ENCODE measurements around the gene ERLIN1. TPM values are rescaled to one million over a fixed set of nuclear protein-coding genes. Genes with fewer than 3 reads are reported as not detected.

ERLIN1 gene
- total RNA-seq, 1 experiment from 2014 or later, result 79.8 TPM

- POLR2A ChIA-PET, result no interaction called here
- intact Hi-C loops (cut with micrococcal nuclease; ENCODE audit: unreplicated experiment) (no loop called here), in situ Hi-C loops (cut with HindIII; ENCODE audit: low pct_unique_long_range_greater_than_20kb, low sequenced_read_pairs) (no loop called here)
- no peaks in the 10 kb centered on the region for H3K4me1 ChIP-seq (ENCODE audit: control insufficient read depth, insufficient read depth, low read length)
- no peaks in the 10 kb centered on the region; the same call in 1 of the 2 replicates for H3K9me3 ChIP-seq (ENCODE audit: control insufficient read depth, insufficient read depth, low read depth, low read length)
- H3K27me3 ChIP-seq (ENCODE audit: control insufficient read depth, insufficient read depth, low read length), result no peaks in the 10 kb centered on the region; the same call in 1 of the 2 replicates
- DNase-seq (ENCODE audit: low read depth, low spot score) (no peak), ATAC-seq (no peak)
- BruUV-seq (replicated peaks), result no TSS peak
- no peaks in the 10 kb centered on the region for H3K36me3 ChIP-seq (ENCODE audit: control insufficient read depth, insufficient read depth, low read length)
- H3K27ac ChIP-seq (ENCODE audit: low read length), result no peak overlapping the region
- CTCF ChIA-PET, result no interaction called here
- TF ChIP-seq SIN3A (IDR thresholded peaks at IDR 0.05; ENCODE audit: borderline replicate concordance, insufficient read depth, low read depth, low read length), result no peak
- no peak for TF ChIP-seq TCF7L2 (IDR thresholded peaks at IDR 0.05; ENCODE audit: low read depth, low read length)
- no peak for TF ChIP-seq POLR2AphosphoS5 (IDR thresholded peaks at IDR 0.05; ENCODE audit: low read depth, low read length)
- no peak for TF ChIP-seq CTCF (IDR thresholded peaks at IDR 0.05)
- H3K4me3 ChIP-seq (ENCODE audit: low read depth in 2 of 2, low read length in 2 of 2), result no peak overlapping the region
These were observed 46.8 kb downstream of the ERLIN1 start for GRCh38 chr10:100138921-100139496.

GRCh38 chr10:100135486-100135885 is 50.3 kb downstream of the ERLIN1 start:
- no peak for ATAC-seq

More at GRCh38 chr10:100135486-100135885, 50.3 kb downstream of the ERLIN1 start:
- no peak overlapping the region for H3K4me3 ChIP-seq (ENCODE audit: low read depth in 2 of 2, low read length in 2 of 2)
- no TSS peak for BruUV-seq (replicated peaks)
- H3K27ac ChIP-seq (ENCODE audit: low read length), result no peak overlapping the region
- no peaks in the 10 kb centered on the region for H3K27me3 ChIP-seq (ENCODE audit: control insufficient read depth, insufficient read depth, low read length)
- no peaks in the 10 kb centered on the region for H3K36me3 ChIP-seq (ENCODE audit: control insufficient read depth, insufficient read depth, low read length)
- ChIA-PET POLR2A (no interaction called here), CTCF (no interaction called here)
- no peak for DNase-seq (ENCODE audit: low read depth, low spot score)
- TF ChIP-seq, protein P1, sequence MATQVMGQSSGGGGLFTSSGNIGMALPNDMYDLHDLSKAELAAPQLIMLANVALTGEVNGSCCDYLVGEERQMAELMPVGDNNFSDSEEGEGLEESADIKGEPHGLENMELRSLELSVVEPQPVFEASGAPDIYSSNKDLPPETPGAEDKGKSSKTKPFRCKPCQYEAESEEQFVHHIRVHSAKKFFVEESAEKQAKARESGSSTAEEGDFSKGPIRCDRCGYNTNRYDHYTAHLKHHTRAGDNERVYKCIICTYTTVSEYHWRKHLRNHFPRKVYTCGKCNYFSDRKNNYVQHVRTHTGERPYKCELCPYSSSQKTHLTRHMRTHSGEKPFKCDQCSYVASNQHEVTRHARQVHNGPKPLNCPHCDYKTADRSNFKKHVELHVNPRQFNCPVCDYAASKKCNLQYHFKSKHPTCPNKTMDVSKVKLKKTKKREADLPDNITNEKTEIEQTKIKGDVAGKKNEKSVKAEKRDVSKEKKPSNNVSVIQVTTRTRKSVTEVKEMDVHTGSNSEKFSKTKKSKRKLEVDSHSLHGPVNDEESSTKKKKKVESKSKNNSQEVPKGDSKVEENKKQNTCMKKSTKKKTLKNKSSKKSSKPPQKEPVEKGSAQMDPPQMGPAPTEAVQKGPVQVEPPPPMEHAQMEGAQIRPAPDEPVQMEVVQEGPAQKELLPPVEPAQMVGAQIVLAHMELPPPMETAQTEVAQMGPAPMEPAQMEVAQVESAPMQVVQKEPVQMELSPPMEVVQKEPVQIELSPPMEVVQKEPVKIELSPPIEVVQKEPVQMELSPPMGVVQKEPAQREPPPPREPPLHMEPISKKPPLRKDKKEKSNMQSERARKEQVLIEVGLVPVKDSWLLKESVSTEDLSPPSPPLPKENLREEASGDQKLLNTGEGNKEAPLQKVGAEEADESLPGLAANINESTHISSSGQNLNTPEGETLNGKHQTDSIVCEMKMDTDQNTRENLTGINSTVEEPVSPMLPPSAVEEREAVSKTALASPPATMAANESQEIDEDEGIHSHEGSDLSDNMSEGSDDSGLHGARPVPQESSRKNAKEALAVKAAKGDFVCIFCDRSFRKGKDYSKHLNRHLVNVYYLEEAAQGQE (IDR thresholded peaks at IDR 0.05; ENCODE audit: insufficient read depth in 1 of 2, low read depth in 2 of 2, low read length in 1 of 2), result no peak
- TF ChIP-seq SIN3A (IDR thresholded peaks at IDR 0.05; ENCODE audit: borderline replicate concordance, insufficient read depth, low read depth, low read length) (no peak), CTCF (IDR thresholded peaks at IDR 0.05) (no peak), TCF7L2 (IDR thresholded peaks at IDR 0.05; ENCODE audit: low read depth, low read length) (no peak), POLR2AphosphoS5 (IDR thresholded peaks at IDR 0.05; ENCODE audit: low read depth, low read length) (no peak)
- in situ Hi-C loops (cut with HindIII; ENCODE audit: low pct_unique_long_range_greater_than_20kb, low sequenced_read_pairs) (no loop called here), intact Hi-C loops (cut with micrococcal nuclease; ENCODE audit: unreplicated experiment) (no loop called here)
- H3K9me3 ChIP-seq (ENCODE audit: control insufficient read depth, insufficient read depth, low read depth, low read length), result no peaks in the 10 kb centered on the region; the same call in 1 of the 2 replicates
- no peaks in the 10 kb centered on the region for H3K4me1 ChIP-seq (ENCODE audit: control insufficient read depth, insufficient read depth, low read length)
